HG03039 (cell line): Measurements from ENCODE around the gene SPDEF.
A peak's percentile ranks its signal among the peaks of the same experiment; 100 is the strongest.

Experiments
- ATAC-seq: cut with Tn5 transposase; IDR thresholded peaks from one replicate; pipeline ENCODE4 v1.9.1; 2021; ENCODE audit warnings: mild to moderate bottlenecking, moderate library complexity; ENCODE audit not compliant: unreplicated experiment

SPDEF gene

GRCh38 chr6:34530753-34531365 is 25.3 kb downstream of the SPDEF start:
- ATAC-seq: no peak

GRCh38 chr6:34529665-34530327 is 26.3 kb downstream of the SPDEF start:
- ATAC-seq: no peak

GRCh38 chr6:34528996-34529664 is 27.0 kb downstream of the SPDEF start:
- ATAC-seq: no peak

- ATAC-seq: no peak
Observed at GRCh38 chr6:34527751-34528670, 28.1 kb downstream of the SPDEF start.

GRCh38 chr6:34526992-34527728 is 29.0 kb downstream of the SPDEF start:
- ATAC-seq: peak; percentile 77

- ATAC-seq: no peak
Observed at GRCh38 chr6:34526241-34526972, 29.7 kb downstream of the SPDEF start.

GRCh38 chr6:34525431-34526175 is 30.5 kb downstream of the SPDEF start:
- ATAC-seq: no peak

- ATAC-seq: no peak
Observed at GRCh38 chr6:34524971-34525370, 31.2 kb downstream of the SPDEF start.

GRCh38 chr6:34524499-34524898 is 31.6 kb downstream of the SPDEF start:
- no peak for ATAC-seq

- no peak for ATAC-seq
Observed at GRCh38 chr6:34523441-34524206, 32.5 kb downstream of the SPDEF start.

GRCh38 chr6:34522761-34523160 is 33.4 kb downstream of the SPDEF start:
- ATAC-seq: no peak

GRCh38 chr6:34521463-34522285 is 34.5 kb downstream of the SPDEF start:
- ATAC-seq: no peak

- ATAC-seq: no peak
Observed at GRCh38 chr6:34520645-34521462, 35.3 kb downstream of the SPDEF start.

- no peak for ATAC-seq
Observed at GRCh38 chr6:34519971-34520644, 36.0 kb downstream of the SPDEF start.

GRCh38 chr6:34518669-34519365 is 37.3 kb downstream of the SPDEF start:
- ATAC-seq: no peak

- ATAC-seq: no peak
Observed at GRCh38 chr6:34517966-34518365, 38.2 kb downstream of the SPDEF start.
